Fibroblast of peridontal ligament (primary cell): Measurements from ENCODE around the gene GADD45A.
A peak's percentile ranks its signal among the peaks of the same experiment; 100 is the strongest.
"Not testable (repeated sequence)": the region's sequence is repeated elsewhere in the genome, so short reads cannot be mapped to it uniquely, and the experiment has no call there.

Experiments used
- DNase-seq: peaks from one replicate; pipeline ENCODE4 v3.0.0-alpha.2; 2010; ENCODE audit errors: extremely low read depth

The GADD45A gene

GRCh38 chr1:67685067-67685557 lies at the start of gene GADD45A:
Gene GADD45A (plus strand): TSS chr1:67685201. CDS start chr1:67685495, 294 bp downstream.
- peak; percentile 99 for DNase-seq

DNA sequence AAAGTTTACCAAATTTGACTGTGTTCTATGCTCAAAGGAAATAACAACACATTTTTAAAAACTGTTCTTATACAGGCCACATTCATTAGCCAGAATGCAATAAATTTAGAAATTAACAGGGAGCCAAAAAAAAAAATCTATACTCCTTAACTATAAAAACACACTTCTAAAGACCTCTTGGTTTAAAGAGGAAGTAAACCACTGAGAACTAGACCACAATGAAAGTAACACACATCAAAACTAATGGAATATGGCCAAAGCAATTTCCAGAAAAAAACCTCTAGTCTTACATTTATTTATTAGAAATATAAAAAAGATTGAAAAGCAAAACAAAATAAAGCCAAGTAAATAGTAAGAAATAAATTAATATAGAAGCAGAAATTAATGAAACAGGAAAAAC lies 48.9 kb upstream of the GADD45A start:
- no peak for DNase-seq

DNA sequence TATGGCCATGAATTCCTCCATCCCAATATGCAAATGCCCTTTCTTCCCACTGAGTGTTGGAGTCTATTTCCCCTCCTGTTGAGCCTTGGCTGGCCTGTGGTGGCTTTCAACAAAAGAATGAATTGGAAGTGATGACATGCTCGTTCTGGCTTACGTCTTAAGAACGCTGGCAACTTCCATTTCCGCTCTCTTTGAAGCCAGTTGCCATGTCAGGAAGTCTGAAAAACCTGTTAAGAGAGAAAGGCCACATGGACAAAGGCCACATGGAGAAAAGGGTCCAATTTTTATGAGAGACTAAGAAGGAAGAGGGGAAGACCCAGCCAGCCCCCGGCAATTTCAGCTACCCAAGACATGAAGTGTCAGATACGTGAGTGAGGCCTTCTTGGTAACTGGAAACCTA lies 45.6 kb upstream of the GADD45A start:
- DNase-seq, result no peak

GRCh38 chr1:67642629-67643028 lies 42.4 kb upstream of the GADD45A start:
- peak; percentile 46 for DNase-seq

DNA sequence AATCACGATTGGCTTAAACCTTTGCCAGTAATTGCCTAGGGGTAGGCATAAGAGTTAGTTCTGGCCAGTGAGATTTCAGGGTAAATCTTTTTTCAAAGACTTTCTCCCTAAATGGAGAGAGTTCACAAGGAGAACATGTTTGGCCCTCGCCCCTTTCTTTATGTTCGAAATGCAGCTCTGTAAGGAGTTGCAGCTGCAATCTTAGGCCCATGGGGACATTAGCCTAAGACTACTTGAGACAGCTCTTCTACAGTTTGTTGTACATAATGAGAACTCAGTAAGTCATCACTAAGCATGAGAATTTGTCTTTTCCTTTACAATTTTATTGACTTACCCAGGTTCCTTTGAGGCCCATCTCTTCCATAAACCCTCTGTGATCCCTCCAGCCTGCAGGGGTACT lies 40.4 kb upstream of the GADD45A start:
- no peak for DNase-seq

DNA sequence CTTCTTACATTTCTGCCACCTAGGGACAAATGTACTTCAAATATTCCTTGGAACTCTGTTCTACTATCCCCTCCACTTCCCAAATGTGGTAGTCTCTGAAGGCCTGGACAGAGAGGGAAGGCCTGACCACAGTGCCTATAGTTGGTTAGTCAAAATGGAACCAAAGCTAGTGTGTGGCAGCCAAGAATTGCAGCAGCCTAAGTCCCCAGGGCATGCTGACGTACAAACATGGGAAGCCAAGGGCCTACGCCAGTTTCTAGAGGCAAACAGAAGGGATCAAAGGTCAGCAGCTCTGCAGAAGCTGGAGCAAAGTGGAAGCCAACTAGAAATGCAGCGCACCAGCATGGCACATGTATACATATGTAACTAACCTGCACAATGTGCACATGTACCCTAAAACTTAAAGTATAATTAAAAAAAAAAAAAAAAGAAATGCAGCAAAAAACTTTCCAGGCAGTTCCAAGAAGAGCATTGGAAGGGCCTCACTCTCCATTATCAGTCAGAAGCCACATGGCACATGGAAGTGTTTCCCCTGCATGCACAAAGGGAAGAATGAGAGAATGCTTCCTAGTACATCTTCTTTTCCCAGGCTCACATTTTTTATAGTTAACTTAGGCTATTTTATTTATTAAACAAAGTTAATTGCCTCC lies 39.4 kb upstream of the GADD45A start:
- DNase-seq, result peak; percentile 93

GRCh38 chr1:67646145-67647035 lies 38.6 kb upstream of the GADD45A start:
- DNase-seq, result peak; percentile 81

GRCh38 chr1:67647036-67647798 lies 37.8 kb upstream of the GADD45A start:
- DNase-seq, result peak; percentile 50

- no peak for DNase-seq
Measured at GRCh38 chr1:67647814-67648358, 37.1 kb upstream of the GADD45A start.

- no peak for DNase-seq
Measured at GRCh38 chr1:67648582-67649326, 36.2 kb upstream of the GADD45A start.

DNA sequence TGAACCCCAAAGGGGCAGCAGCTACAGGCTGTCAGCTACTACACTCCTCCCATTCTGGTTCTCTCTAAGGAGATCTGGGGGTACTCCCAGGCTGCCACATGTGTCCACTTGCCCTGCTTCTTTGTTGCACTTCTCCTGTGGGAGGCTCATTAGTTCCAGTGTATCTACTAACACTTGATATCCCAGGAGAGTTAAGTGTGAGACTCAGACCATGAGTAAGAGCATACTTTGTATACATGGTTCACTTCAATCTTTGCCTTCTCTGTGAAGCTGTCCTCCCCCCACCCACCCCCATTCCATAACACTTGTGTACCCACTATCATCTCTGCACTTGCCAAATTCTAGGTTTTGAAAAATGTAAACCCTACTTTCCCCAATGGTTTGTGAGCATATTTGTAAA lies 34.9 kb upstream of the GADD45A start:
- peak; percentile 55 for DNase-seq

DNA sequence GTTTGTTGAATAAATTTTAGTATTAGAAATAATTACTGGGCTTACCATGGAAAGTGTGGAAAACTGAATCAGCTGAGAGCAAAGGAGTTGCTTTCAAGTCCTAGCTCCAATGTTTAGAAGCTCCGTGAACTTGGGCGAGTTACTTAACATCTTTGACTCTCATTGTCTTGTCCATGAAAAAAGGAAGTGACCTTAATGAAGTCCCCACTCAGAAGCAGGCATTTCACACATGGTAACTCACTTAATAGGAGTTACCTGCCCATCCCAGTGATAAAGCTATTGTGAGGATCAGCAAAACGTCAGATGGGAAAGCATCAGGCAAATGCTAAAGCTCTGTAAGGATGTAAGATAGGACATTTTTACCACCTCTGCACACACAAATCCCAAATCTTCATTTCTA lies 34.0 kb upstream of the GADD45A start:
- no peak for DNase-seq

DNA sequence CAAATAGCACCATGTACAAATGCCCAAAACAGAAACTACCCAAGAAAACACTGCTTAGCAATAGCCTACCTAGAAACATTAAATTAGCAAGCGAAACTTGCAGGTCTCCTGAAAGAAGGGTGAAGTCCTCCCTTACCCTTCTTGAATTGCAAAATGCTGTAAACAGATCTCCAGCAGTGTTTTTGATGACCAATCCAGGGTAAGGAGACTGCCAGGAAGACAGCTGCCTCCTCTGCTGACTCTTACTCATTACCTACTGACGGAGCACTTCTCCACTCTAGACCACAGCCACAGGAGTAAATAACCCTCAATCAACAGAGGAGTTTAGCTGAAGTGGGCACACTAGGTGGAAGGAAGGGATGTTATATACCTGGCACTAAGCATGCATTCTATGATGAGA lies 32.2 kb upstream of the GADD45A start:
- DNase-seq, result peak; percentile 88

GRCh38 chr1:67653304-67653703 lies 31.7 kb upstream of the GADD45A start:
- DNase-seq, result no peak

GRCh38 chr1:67655581-67655980 lies 29.4 kb upstream of the GADD45A start:
- DNase-seq, result no peak

- DNase-seq, result not testable (repeated sequence)
Measured at GRCh38 chr1:67657152-67657551, 27.8 kb upstream of the GADD45A start.

GRCh38 chr1:67659229-67659628 lies 25.8 kb upstream of the GADD45A start:
- peak; percentile 32 for DNase-seq

DNA sequence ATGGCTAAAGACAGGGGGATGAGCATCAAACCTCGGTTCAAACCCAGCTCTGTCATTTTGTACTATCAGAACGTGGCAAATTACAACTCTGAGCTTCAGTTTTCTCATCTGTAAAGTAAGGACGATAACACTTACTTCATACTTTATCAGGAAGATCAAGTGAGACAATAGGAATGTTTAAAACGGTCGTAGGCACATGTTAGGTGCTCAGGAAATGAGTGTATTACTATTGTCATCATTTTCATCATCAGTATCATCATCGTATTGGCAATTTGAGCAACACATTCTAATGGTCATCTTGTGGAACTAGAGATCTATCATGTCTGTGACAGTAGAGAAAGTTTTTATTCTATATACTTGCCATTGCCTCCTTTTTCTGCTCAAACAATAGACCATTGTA lies 22.1 kb upstream of the GADD45A start:
- DNase-seq, result no peak

- no peak for DNase-seq
Measured at GRCh38 chr1:67664048-67664447, 21.0 kb upstream of the GADD45A start.

- not testable (repeated sequence) for DNase-seq
Measured at GRCh38 chr1:67665307-67665706, 19.7 kb upstream of the GADD45A start.

GRCh38 chr1:67666636-67667035 lies 18.4 kb upstream of the GADD45A start:
- no peak for DNase-seq
